Activated naive CD8-positive, alpha-beta T cell treated with anti-CD3 and anti-CD28 coated beads, Interleukin-2, amount 50 U/mL, for 24 hours (primary cell): ENCODE results near the gene DNAJC7.
A peak's percentile ranks its signal among the peaks of the same experiment; 100 is the strongest.
"Not testable (repeated sequence)": the region's sequence is repeated elsewhere in the genome, so short reads cannot be mapped to it uniquely, and the experiment has no call there.

ENCODE experiments used
- ATAC-seq: fragments of 150-1000 bp; cut with Tn5 transposase; one replicate; pipeline ENCODE4 v1.10.0; 2021
- DNase-seq: peaks from one replicate; pipeline ENCODE4 v3.0.0; 2021
- H3K27ac Mint-ChIP-seq: one replicate; pipeline ENCODE4 v1.8.0; 2021; ENCODE audit warnings: mild to moderate bottlenecking, mixed read lengths
- H3K27me3 Mint-ChIP-seq: one replicate; pipeline ENCODE4 v1.8.0; 2021; ENCODE audit warnings: mixed read lengths
- H3K36me3 Mint-ChIP-seq: one replicate; pipeline ENCODE4 v1.8.0; 2021; ENCODE audit warnings: low read depth, mixed read lengths
- H3K4me1 Mint-ChIP-seq: one replicate; pipeline ENCODE4 v1.8.0; 2021; ENCODE audit warnings: mixed read lengths
- H3K4me3 Mint-ChIP-seq: one replicate; pipeline ENCODE4 v1.8.0; 2021; ENCODE audit warnings: mild to moderate bottlenecking, moderate library complexity, mixed read lengths
- H3K9me3 Mint-ChIP-seq: one replicate; pipeline ENCODE4 v1.8.0; 2021; ENCODE audit warnings: mixed read lengths

DNAJC7 gene

GRCh38 chr17:42027961-42028790 is 10.9 kb upstream of the DNAJC7 start:
- no peak for DNase-seq
- H3K4me1 Mint-ChIP-seq, result peaks cover 11% of the 10 kb centered on the region
- no peak overlapping the region for H3K4me3 Mint-ChIP-seq
- ATAC-seq, result no peak
- H3K9me3 Mint-ChIP-seq, result no peaks in the 10 kb centered on the region
- H3K27me3 Mint-ChIP-seq, result no peaks in the 10 kb centered on the region
- no peak overlapping the region for H3K27ac Mint-ChIP-seq
- H3K36me3 Mint-ChIP-seq, result peaks cover 8% of the 10 kb centered on the region

GRCh38 chr17:42027590-42027889 is 10.3 kb upstream of the DNAJC7 start:
- Mint-ChIP-seq H3K27ac (no peak overlapping the region), H3K9me3 (no peaks in the 10 kb centered on the region), H3K36me3 (peaks cover 8% of the 10 kb centered on the region), H3K4me3 (no peak overlapping the region), H3K27me3 (no peaks in the 10 kb centered on the region), H3K4me1 (peaks cover 11% of the 10 kb centered on the region)
- ATAC-seq (no peak), DNase-seq (no peak)

GRCh38 chr17:42026857-42027589 is 9.8 kb upstream of the DNAJC7 start:
- no peak for DNase-seq
- Mint-ChIP-seq H3K27ac (no peak overlapping the region), H3K9me3 (no peaks in the 10 kb centered on the region), H3K4me3 (no peak overlapping the region), H3K4me1 (peaks cover 11% of the 10 kb centered on the region), H3K36me3 (peaks cover 11% of the 10 kb centered on the region), H3K27me3 (no peaks in the 10 kb centered on the region)
- no peak for ATAC-seq

- H3K36me3 Mint-ChIP-seq, result peaks cover 15% of the 10 kb centered on the region
- ATAC-seq, result no peak
- H3K27ac Mint-ChIP-seq, result no peak overlapping the region
- no peak for DNase-seq
- no peaks in the 10 kb centered on the region for H3K9me3 Mint-ChIP-seq
- no peaks in the 10 kb centered on the region for H3K27me3 Mint-ChIP-seq
- no peak overlapping the region for H3K4me3 Mint-ChIP-seq
- peaks cover 18% of the 10 kb centered on the region for H3K4me1 Mint-ChIP-seq
These were observed 8.7 kb upstream of the DNAJC7 start for GRCh38 chr17:42025936-42026335.

- Mint-ChIP-seq H3K36me3 (peaks cover 15% of the 10 kb centered on the region), H3K9me3 (no peaks in the 10 kb centered on the region), H3K4me3 (no peak overlapping the region), H3K27me3 (no peaks in the 10 kb centered on the region), H3K27ac (peak overlapping the region; percentile 40), H3K4me1 (peaks cover 25% of the 10 kb centered on the region)
- ATAC-seq (no peak), DNase-seq (no peak)
These were observed 7.9 kb upstream of the DNAJC7 start for GRCh38 chr17:42025191-42025579.

- Mint-ChIP-seq H3K27me3 (no peaks in the 10 kb centered on the region), H3K27ac (peak overlapping the region; percentile 39), H3K4me1 (peaks cover 35% of the 10 kb centered on the region), H3K9me3 (peaks cover 3% of the 10 kb centered on the region), H3K4me3 (no peak overlapping the region), H3K36me3 (peaks cover 15% of the 10 kb centered on the region)
- DNase-seq (no peak), ATAC-seq (no peak)
These were observed 6.5 kb upstream of the DNAJC7 start for GRCh38 chr17:42023524-42024349.

GRCh38 chr17:42020845-42021244 is 3.6 kb upstream of the DNAJC7 start:
- ATAC-seq, H3K27me3 Mint-ChIP-seq, H3K9me3 Mint-ChIP-seq, DNase-seq: not testable (repeated sequence)
- H3K4me1 Mint-ChIP-seq, result peaks cover 55% of the 10 kb centered on the region
- peak overlapping the region; percentile 91 for H3K4me3 Mint-ChIP-seq
- H3K36me3 Mint-ChIP-seq, result peaks cover 23% of the 10 kb centered on the region
- H3K27ac Mint-ChIP-seq, result peak overlapping the region; percentile 78

- peaks cover 29% of the 10 kb centered on the region for H3K36me3 Mint-ChIP-seq
- peak within 1 kb of the TSS; percentile 78 for H3K27ac Mint-ChIP-seq
- peak within 1 kb of the TSS; percentile 96 for H3K4me3 Mint-ChIP-seq
- ATAC-seq (peak; percentile 79), DNase-seq (peak; percentile 96)
- peaks cover 63% of the 10 kb centered on the region for H3K4me1 Mint-ChIP-seq
- peaks cover 3% of the 10 kb centered on the region for H3K9me3 Mint-ChIP-seq
- no peaks in the 10 kb centered on the region for H3K27me3 Mint-ChIP-seq
These were observed 2.5 kb upstream of the DNAJC7 start, which contains the start of gene NKIRAS2 for GRCh38 chr17:42019509-42020404. NKIRAS2 (plus strand) TSS chr17:42020090; CDS start chr17:42021578, 1,488 bp downstream.

- no peak overlapping the region for H3K27ac Mint-ChIP-seq
- peaks cover 23% of the 10 kb centered on the region for H3K36me3 Mint-ChIP-seq
- no peak for DNase-seq
- H3K9me3 Mint-ChIP-seq, result peaks cover 3% of the 10 kb centered on the region
- H3K4me3 Mint-ChIP-seq, result peak overlapping the region; percentile 96
- H3K4me1 Mint-ChIP-seq, result peaks cover 56% of the 10 kb centered on the region
- no peaks in the 10 kb centered on the region for H3K27me3 Mint-ChIP-seq
- no peak for ATAC-seq
These were observed 1.7 kb upstream of the DNAJC7 start for GRCh38 chr17:42018988-42019387.

GRCh38 chr17:42018339-42018738 is 1.1 kb upstream of the DNAJC7 start:
- peaks cover 3% of the 10 kb centered on the region for H3K9me3 Mint-ChIP-seq
- ATAC-seq (no peak), DNase-seq (no peak)
- peak overlapping the region; percentile 99 for H3K27ac Mint-ChIP-seq
- H3K4me1 Mint-ChIP-seq, result peaks cover 58% of the 10 kb centered on the region
- no peaks in the 10 kb centered on the region for H3K27me3 Mint-ChIP-seq
- peak overlapping the region; percentile 96 for H3K4me3 Mint-ChIP-seq
- peaks cover 25% of the 10 kb centered on the region for H3K36me3 Mint-ChIP-seq

- peak overlapping the region; percentile 99 for H3K27ac Mint-ChIP-seq
- peaks cover 28% of the 10 kb centered on the region for H3K36me3 Mint-ChIP-seq
- no peaks in the 10 kb centered on the region for H3K27me3 Mint-ChIP-seq
- ATAC-seq (peak; percentile 5), DNase-seq (peak; percentile 28)
- peaks cover 61% of the 10 kb centered on the region for H3K4me1 Mint-ChIP-seq
- H3K9me3 Mint-ChIP-seq, result peaks cover 3% of the 10 kb centered on the region
- H3K4me3 Mint-ChIP-seq, result peak overlapping the region; percentile 96
These were observed 594 bp upstream of the DNAJC7 start for GRCh38 chr17:42017866-42018200.

- peak overlapping the region; percentile 96 for H3K4me3 Mint-ChIP-seq
- no peak for DNase-seq
- no peaks in the 10 kb centered on the region for H3K27me3 Mint-ChIP-seq
- no peak for ATAC-seq
- H3K4me1 Mint-ChIP-seq, result peaks cover 71% of the 10 kb centered on the region
- peaks cover 23% of the 10 kb centered on the region for H3K36me3 Mint-ChIP-seq
- H3K27ac Mint-ChIP-seq, result peak overlapping the region; percentile 99
- H3K9me3 Mint-ChIP-seq, result peaks cover 3% of the 10 kb centered on the region
These were observed 818 bp downstream of the DNAJC7 start for GRCh38 chr17:42016411-42016831.

- DNase-seq, H3K27me3 Mint-ChIP-seq, H3K9me3 Mint-ChIP-seq, ATAC-seq, H3K4me3 Mint-ChIP-seq, H3K27ac Mint-ChIP-seq: not testable (repeated sequence)
- Mint-ChIP-seq H3K36me3 (peaks cover 27% of the 10 kb centered on the region), H3K4me1 (peaks cover 69% of the 10 kb centered on the region)
These were observed 3.5 kb downstream of the DNAJC7 start for GRCh38 chr17:42013740-42014139.

GRCh38 chr17:42012363-42012762 is 4.9 kb downstream of the DNAJC7 start:
- not testable (repeated sequence) for H3K27ac Mint-ChIP-seq, ATAC-seq, H3K4me3 Mint-ChIP-seq, H3K9me3 Mint-ChIP-seq, DNase-seq, H3K27me3 Mint-ChIP-seq
- Mint-ChIP-seq H3K36me3 (peaks cover 27% of the 10 kb centered on the region), H3K4me1 (peaks cover 58% of the 10 kb centered on the region)
